HepG2 (cell line): ENCODE results near the gene BANK1.

ENCODE experiments used
- YY1 ChIP-seq: IDR thresholded peaks from 2 replicates; pipeline ENCODE4 v1.6.1; 2011; ENCODE audit warnings: low read length, low read depth, moderate library complexity, mild to moderate bottlenecking; ENCODE audit not compliant: insufficient read depth, insufficient replicate concordance
- TF ChIP-seq, protein P1 (sequence below): sonication (generic); formaldehyde crosslinking; IDR thresholded peaks from 2 replicates; pipeline ENCODE4; 2020; ENCODE audit warnings: missing genetic modification reagents, mild to moderate bottlenecking, borderline replicate concordance

DNA sequence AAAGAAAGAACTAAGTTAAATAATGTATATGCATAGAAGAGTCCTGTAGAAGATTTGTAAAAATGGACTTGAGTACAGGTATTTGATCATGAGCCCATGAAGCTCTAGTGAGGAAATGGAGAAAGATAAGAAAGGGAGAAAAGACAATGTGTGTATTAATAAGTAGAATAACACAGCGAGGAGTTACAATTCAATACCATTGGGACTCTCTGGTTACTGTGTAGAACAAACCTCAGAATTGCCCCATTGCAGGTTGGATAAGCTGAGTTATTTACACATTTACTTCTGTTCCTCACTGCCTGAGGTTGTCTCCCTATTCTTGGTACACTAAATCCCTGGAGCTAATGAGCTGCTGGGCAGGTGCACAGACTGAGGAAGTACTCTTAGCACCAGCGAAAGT lies 33.3 kb downstream of the BANK1 start:
- TF ChIP-seq, protein P1, sequence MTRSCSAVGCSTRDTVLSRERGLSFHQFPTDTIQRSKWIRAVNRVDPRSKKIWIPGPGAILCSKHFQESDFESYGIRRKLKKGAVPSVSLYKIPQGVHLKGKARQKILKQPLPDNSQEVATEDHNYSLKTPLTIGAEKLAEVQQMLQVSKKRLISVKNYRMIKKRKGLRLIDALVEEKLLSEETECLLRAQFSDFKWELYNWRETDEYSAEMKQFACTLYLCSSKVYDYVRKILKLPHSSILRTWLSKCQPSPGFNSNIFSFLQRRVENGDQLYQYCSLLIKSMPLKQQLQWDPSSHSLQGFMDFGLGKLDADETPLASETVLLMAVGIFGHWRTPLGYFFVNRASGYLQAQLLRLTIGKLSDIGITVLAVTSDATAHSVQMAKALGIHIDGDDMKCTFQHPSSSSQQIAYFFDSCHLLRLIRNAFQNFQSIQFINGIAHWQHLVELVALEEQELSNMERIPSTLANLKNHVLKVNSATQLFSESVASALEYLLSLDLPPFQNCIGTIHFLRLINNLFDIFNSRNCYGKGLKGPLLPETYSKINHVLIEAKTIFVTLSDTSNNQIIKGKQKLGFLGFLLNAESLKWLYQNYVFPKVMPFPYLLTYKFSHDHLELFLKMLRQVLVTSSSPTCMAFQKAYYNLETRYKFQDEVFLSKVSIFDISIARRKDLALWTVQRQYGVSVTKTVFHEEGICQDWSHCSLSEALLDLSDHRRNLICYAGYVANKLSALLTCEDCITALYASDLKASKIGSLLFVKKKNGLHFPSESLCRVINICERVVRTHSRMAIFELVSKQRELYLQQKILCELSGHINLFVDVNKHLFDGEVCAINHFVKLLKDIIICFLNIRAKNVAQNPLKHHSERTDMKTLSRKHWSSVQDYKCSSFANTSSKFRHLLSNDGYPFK (CRISPR knock-in tag): no peak
- TF ChIP-seq YY1: no peak
